IMR-90 (cell line): ENCODE data around the gene TMA16. TPM values are rescaled to one million over a fixed set of nuclear protein-coding genes. Genes with fewer than 3 reads are reported as not detected.

ENCODE experiments used
- ATAC-seq: fragments of 200-7000 bp; cut with Tn5 transposase; 2 replicates; pipeline ENCODE4 v1.9.1; 2020; ENCODE audit warnings: low read depth, mild to moderate bottlenecking, moderate library complexity
- BruUV-seq: library from RNA; stranded (reverse); fragments of 400-500 nt; replicated peaks from 2 replicates; lab custom pipeline; 2021; lab: Mats Ljungman, UMichigan
- CTCF ChIA-PET: fragments of 300-600 bp; formaldehyde crosslinking; extraction: SDS; loops from one replicate; lab custom pipeline; 2021; ENCODE audit warnings: antibody characterized with exemption; lab: Yijun Ruan, JAX
- POLR2A ChIA-PET: fragments of 300-600 bp; sonication (Branson Sonifier 250); formaldehyde crosslinking; loops from one replicate; lab custom pipeline; 2022; ENCODE audit warnings: antibody characterized with exemption; ENCODE audit not compliant: unreplicated experiment; lab: Charles Lee
- DNase-seq: peaks from one replicate; pipeline ENCODE4 v3.0.0; 2013
- H2AFZ ChIP-seq: replicated peaks from 2 replicates; pipeline ENCODE3; 2013; ENCODE audit warnings: low read length, mild to moderate bottlenecking; ENCODE audit not compliant: poor library complexity
- H2AK5ac ChIP-seq: 2 replicates; pipeline ENCODE4 v1.6.1; 2013; ENCODE audit warnings: low read depth, low read length, inconsistent platforms
- H2AK9ac ChIP-seq: replicated peaks from 2 replicates; pipeline ENCODE3; 2013; ENCODE audit warnings: mild to moderate bottlenecking, low read depth, low read length, moderate library complexity; ENCODE audit not compliant: poor library complexity
- H2BK120ac ChIP-seq: 2 replicates; pipeline ENCODE4 v1.6.1; 2013; ENCODE audit warnings: low read depth, low read length, inconsistent platforms
- H2BK15ac ChIP-seq: 3 replicates; pipeline ENCODE4 v1.6.1; 2013; ENCODE audit warnings: low read depth, low read length, inconsistent platforms
- H2BK20ac ChIP-seq: 2 replicates; pipeline ENCODE4 v1.6.1; 2013; ENCODE audit warnings: low read depth, mild to moderate bottlenecking, inconsistent platforms, low read length, moderate library complexity
- H2BK5ac ChIP-seq: 2 replicates; pipeline ENCODE4 v1.6.1; 2013; ENCODE audit warnings: mild to moderate bottlenecking, low read depth, low read length, inconsistent platforms; ENCODE audit not compliant: poor library complexity, severe bottlenecking
- H3K14ac ChIP-seq: replicated peaks from 2 replicates; pipeline ENCODE4 v1.6.1; 2013; ENCODE audit warnings: low read depth, low read length, inconsistent platforms
- H3K18ac ChIP-seq: 2 replicates; pipeline ENCODE4 v1.6.1; 2013; ENCODE audit warnings: low read depth, low read length, control low read depth
- H3K23ac ChIP-seq: 2 replicates; pipeline ENCODE4 v1.6.1; 2013; ENCODE audit warnings: low read depth, low read length, inconsistent platforms
- H3K27ac ChIP-seq: 2 replicates; pipeline ENCODE4 v1.5.1; 2013; ENCODE audit warnings: mild to moderate bottlenecking, control low read depth, low read length; ENCODE audit not compliant: insufficient read depth
- H3K27me3 ChIP-seq: 2 replicates; pipeline ENCODE4 v1.6.1; 2013; ENCODE audit warnings: low read length; ENCODE audit not compliant: control insufficient read depth, insufficient read depth
- H3K36me3 ChIP-seq: 2 replicates; pipeline ENCODE4 v1.6.1; 2013; ENCODE audit warnings: low read length, mixed read lengths; ENCODE audit not compliant: control insufficient read depth, insufficient read depth
- H3K4ac ChIP-seq: 2 replicates; pipeline ENCODE4 v1.6.1; 2013; ENCODE audit warnings: low read depth, low read length, inconsistent platforms
- H3K4me1 ChIP-seq: 2 replicates; pipeline ENCODE4 v1.6.1; 2013; ENCODE audit warnings: low read length, mixed read lengths; ENCODE audit not compliant: control insufficient read depth, insufficient read depth
- H3K4me2 ChIP-seq: 2 replicates; pipeline ENCODE4 v1.6.1; 2013; ENCODE audit warnings: low read depth, mild to moderate bottlenecking, control low read depth, low read length, moderate library complexity
- H3K4me3 ChIP-seq: 2 replicates; pipeline ENCODE4 v1.5.1; 2013; ENCODE audit warnings: low read depth, mild to moderate bottlenecking, control low read depth, low read length, moderate library complexity; ENCODE audit not compliant: insufficient read depth
- H3K56ac ChIP-seq: 2 replicates; pipeline ENCODE4 v1.6.1; 2013; ENCODE audit warnings: low read length, inconsistent platforms; ENCODE audit not compliant: insufficient read depth; ENCODE audit errors: extremely low read depth
- H3K79me1 ChIP-seq, 2 experiments: 2 replicates each; pipeline ENCODE4 v1.6.1; 2013; ENCODE audit warnings: low read length in 2 of 2, inconsistent platforms in 1 of 2, low read depth in 1 of 2
- H3K9ac ChIP-seq: 2 replicates; pipeline ENCODE4 v1.6.1; 2013; ENCODE audit warnings: low read depth, low read length, control low read depth
- H3K9me1 ChIP-seq: 2 replicates; pipeline ENCODE4 v1.6.1; 2013; ENCODE audit warnings: low read length, inconsistent platforms; ENCODE audit not compliant: insufficient read depth
- H3K9me3 ChIP-seq: 2 replicates; pipeline ENCODE4 v1.6.1; 2013; ENCODE audit warnings: low read length; ENCODE audit not compliant: control insufficient read depth, insufficient read depth
- H4K20me1 ChIP-seq: 2 replicates; pipeline ENCODE4 v1.6.1; 2013; ENCODE audit warnings: low read length, inconsistent platforms; ENCODE audit not compliant: insufficient read depth
- H4K5ac ChIP-seq: 2 replicates; pipeline ENCODE4 v1.6.1; 2013; ENCODE audit warnings: mild to moderate bottlenecking, low read depth, low read length, control low read depth
- H4K8ac ChIP-seq, 2 experiments: 2 replicates each; pipeline ENCODE4 v1.6.1; 2013; ENCODE audit warnings: low read depth in 2 of 2, low read length in 2 of 2, control low read depth in 1 of 2, inconsistent platforms in 1 of 2
- H4K91ac ChIP-seq: 2 replicates; pipeline ENCODE4 v1.6.1; 2013; ENCODE audit warnings: low read depth, low read length, inconsistent platforms; ENCODE audit not compliant: insufficient read depth
- MAZ ChIP-seq: IDR thresholded peaks from 2 replicates; pipeline ENCODE4 v1.6.1; 2012; ENCODE audit warnings: low read depth, mild to moderate bottlenecking, low read length, improper control_type of control experiment, moderate library complexity, borderline replicate concordance
- WGBS, 2 experiments: methylation state at CpG; one replicate each; pipeline versions ENCODE4 v1.1.5 to v1.1.7; 2013; ENCODE audit warnings: missing lambda C conversion rate in 2 of 2; ENCODE audit not compliant: insufficient read length in 1 of 2; ENCODE audit errors: extremely low coverage in 2 of 2; 5-methylcytosine and 5-hydroxymethylcytosine counted together
- dilution Hi-C: fragments of 300-500 bp; cut with HindIII; formaldehyde crosslinking; loops from one replicate; pipeline ENCODE4 v1.14.3; 2018; ENCODE audit warnings: low sequenced_read_pairs; ENCODE audit not compliant: unreplicated experiment
- in situ Hi-C: fragments of 300-500 bp; cut with MboI; formaldehyde crosslinking; loops from 3 replicates; pipeline ENCODE4 v1.14.3; 2019; ENCODE audit warnings: low sequenced_read_pairs, inconsistent platforms, mixed read lengths
- intact Hi-C: fragments of 100-400 bp; cut with micrococcal nuclease; formaldehyde crosslinking; loops from 2 replicates; pipeline ENCODE4 v1.10.0; 2022
- polyA plus RNA-seq, 3 experiments: library from polyadenylated mRNA; depleted of rRNA; stranded (reverse); fragments of >200 nt; gene quantifications; 2 replicates each; pipeline ENCODE4 v1.2.3, GENCODE V29; 2012; ENCODE audit warnings: low replicate concordance in 1 of 3
- total RNA-seq: library from RNA; depleted of rRNA; stranded (reverse); fragments of >200 nt; gene quantifications from 2 replicates; pipeline ENCODE4 v1.2.3, GENCODE V29; 2012
- TF ChIP-seq, protein P1 (sequence below): conservative IDR thresholded peaks from 2 replicates; pipeline ENCODE4 v1.5.1; 2012; ENCODE audit warnings: mild to moderate bottlenecking, low read depth, low read length, improper control_type of control experiment

The TMA16 gene
- total and polyA plus RNA-seq, 2 of the 4 experiments (the other 2 are of a cell fraction) = 9.3 to 19.8 TPM

DNA sequence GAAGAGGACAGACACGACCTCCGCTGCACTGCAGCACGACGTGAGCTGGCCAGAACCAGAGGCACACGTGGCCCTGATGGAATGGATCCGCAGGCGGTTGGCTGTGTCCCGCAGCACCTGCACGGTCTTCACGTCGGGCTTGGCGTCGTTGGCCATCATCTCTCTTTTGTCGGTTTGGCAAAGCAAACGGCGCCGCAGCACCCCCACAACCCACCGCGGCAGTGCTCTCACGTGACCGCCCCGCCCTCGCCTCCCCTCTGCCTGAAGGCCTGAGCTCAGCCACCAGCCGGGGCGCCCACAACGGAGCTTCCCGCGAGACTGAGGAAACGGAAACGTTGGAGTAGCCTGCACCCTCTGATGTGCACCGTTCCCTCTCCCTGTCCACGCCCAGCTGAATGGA lies 20.9 kb upstream of the TMA16 start, which contains the start of gene TKTL2:
Gene TKTL2, minus strand, starts transcription at position 179 of the 400 bp plus-strand sequence. Its CDS starts 20 bp downstream, at position 159.
- Histone ChIP-seq H3K56ac (no peak within 1 kb of the TSS), H2BK15ac (no peak within 1 kb of the TSS), H3K36me3 (no peaks in the 10 kb centered on the region), H3K4me3 (no peak within 1 kb of the TSS), H3K4ac (no peak within 1 kb of the TSS), H4K20me1 (no peaks in the 10 kb centered on the region), H2BK5ac (no peak within 1 kb of the TSS), H3K79me1 (no peaks in the 10 kb centered on the region), H3K4me1 (no peaks in the 10 kb centered on the region), H3K27me3 (no peaks in the 10 kb centered on the region), H2BK20ac (no peak within 1 kb of the TSS), H3K18ac (no peak within 1 kb of the TSS), H2AK9ac (no peak within 1 kb of the TSS), H3K23ac (no peak within 1 kb of the TSS), H4K8ac (no peak within 1 kb of the TSS), H3K27ac (no peak within 1 kb of the TSS), H3K9me1 (no peaks in the 10 kb centered on the region), H2AFZ (peak within 1 kb of the TSS; percentile 44), H2BK120ac (no peak within 1 kb of the TSS), H3K14ac (no peak within 1 kb of the TSS), H3K4me2 (no peak within 1 kb of the TSS), H2AK5ac (no peak within 1 kb of the TSS), H4K91ac (no peak within 1 kb of the TSS), H3K9ac (no peak within 1 kb of the TSS), H4K5ac (no peak within 1 kb of the TSS), H3K9me3 (no peaks in the 10 kb centered on the region)
- ATAC-seq (no peak), DNase-seq (no peak)
- TF ChIP-seq, protein P1, sequence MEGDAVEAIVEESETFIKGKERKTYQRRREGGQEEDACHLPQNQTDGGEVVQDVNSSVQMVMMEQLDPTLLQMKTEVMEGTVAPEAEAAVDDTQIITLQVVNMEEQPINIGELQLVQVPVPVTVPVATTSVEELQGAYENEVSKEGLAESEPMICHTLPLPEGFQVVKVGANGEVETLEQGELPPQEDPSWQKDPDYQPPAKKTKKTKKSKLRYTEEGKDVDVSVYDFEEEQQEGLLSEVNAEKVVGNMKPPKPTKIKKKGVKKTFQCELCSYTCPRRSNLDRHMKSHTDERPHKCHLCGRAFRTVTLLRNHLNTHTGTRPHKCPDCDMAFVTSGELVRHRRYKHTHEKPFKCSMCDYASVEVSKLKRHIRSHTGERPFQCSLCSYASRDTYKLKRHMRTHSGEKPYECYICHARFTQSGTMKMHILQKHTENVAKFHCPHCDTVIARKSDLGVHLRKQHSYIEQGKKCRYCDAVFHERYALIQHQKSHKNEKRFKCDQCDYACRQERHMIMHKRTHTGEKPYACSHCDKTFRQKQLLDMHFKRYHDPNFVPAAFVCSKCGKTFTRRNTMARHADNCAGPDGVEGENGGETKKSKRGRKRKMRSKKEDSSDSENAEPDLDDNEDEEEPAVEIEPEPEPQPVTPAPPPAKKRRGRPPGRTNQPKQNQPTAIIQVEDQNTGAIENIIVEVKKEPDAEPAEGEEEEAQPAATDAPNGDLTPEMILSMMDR = no peak
- TF ChIP-seq MAZ = no peak
- dilution Hi-C loops (no loop called here), intact Hi-C loops (no loop called here), in situ Hi-C loops (no loop called here)
- 89% methylated on average over 7 of the region's 32 CpGs; no CpG with 5 or more reads in 1 of the 2 experiments for WGBS, 2 experiments
- BruUV-seq = no TSS peak
- ChIA-PET POLR2A (no interaction called here), CTCF (no interaction called here)
